HG03060 (cell line): ENCODE results near the gene ADAMTS2.
"Not testable (repeated sequence)": the region's sequence is repeated elsewhere in the genome, so short reads cannot be mapped to it uniquely, and the experiment has no call there.

Experiments
- ATAC-seq: cut with Tn5 transposase; IDR thresholded peaks from one replicate; pipeline ENCODE4 v1.9.1; 2021; ENCODE audit warnings: low read depth, moderate number of reproducible peaks; ENCODE audit not compliant: unreplicated experiment

ADAMTS2 gene

DNA sequence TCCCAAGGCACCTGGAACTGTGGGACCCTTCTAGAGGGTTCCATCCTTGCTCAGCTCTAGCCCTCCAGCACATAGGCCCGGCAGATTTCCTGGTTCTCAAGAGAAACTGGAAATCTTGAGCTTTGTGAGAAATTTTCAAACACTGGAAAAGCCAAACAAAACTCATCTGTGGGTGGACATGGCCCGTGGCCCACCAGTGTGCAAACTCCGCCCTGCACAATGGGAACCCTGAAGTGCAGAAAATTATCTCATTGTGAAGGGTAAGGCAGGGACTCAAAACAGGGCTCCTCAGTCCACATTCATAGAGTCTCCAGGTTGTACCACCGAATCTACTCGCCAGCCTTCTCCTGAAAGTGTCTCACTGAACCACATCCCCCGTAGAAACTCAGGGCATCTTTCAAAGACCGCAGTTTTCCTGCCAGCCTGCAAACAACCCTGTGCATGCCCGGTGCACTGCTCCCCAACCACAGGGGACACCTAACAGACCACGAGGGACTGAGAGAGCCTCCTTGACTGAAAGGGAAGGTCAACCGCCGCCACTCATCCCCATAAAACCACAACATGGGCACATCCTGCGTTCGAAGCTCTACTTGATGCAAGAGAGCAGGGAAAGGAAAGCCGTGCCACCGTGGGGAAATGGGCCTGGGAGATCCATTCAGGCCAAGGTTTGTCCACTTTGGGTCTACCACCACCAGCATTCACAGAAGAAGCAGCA lies 18.1 kb downstream of the ADAMTS2 start:
- ATAC-seq = no peak

DNA sequence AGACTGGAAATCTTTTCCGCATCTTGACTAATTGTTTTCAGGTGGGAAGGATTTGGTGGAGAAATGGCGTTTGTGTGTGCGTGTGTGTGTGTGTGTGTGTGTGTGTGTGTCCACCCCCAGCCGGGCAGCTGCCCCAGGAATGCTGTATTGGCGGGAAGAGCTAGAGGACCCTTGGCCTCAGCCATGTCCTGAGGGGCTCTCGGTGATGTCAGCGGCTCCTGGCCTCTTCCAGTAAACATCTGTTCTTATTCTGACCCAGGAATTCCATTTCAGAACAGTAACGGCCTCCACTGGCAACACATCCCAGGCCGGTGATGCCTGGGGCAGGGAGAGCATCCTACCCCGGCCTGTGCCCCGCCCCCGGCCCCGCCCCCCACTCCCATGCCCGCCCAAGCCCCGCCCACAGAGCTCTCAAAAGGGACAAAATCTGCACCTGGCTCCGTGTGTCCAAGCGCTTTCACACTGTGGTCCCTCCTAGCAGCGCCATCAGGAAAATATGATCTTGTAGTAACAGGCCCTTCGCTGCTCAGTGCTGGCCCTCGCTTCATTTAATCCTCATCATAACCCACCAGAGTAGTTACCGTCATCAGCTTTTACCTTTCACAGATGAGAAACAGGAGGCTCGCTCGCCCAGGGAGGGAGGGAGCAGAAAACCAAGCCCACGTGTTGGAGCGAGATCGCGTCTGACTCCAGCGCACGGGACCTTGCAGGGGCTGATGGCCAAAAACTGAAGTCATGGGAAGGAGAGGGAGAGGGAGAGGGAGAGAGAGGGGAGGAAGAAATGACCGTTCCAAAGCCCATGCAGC lies 18.9 kb downstream of the ADAMTS2 start:
- no peak for ATAC-seq

DNA sequence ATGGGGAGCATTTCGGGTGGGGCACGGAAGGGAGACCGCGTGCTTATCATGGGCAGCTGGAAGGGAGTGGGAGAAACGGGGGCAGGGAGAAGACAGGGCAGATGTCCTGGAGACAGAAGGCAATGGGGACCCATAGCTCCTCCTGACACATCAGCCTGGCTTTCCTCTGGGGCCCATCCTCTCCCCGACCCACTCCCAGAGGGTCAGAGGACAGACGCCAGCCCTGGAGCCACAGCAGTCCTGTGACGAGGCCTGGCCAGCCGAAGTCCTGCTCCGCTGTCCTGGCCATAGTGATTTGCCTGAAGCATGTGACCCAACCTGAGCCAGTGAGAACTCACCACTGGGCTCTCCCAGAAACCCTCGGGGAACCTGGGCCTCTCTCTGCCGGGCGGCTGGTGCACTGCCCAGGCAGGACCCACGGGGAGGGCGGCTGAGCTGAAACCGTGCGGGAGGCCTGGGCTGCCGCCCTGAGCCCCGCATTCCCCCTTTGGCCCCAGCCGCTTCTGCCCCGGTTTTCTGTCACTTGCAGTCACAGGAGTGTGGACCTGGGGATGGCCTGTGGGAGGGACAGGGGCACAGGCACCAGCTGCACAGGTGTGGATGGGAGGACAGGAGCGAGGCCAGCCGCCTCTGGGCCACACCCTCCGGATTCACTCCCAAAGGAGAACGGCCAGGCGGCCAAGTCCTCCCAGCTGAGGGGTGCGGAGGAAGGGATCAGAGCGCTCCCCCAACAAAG lies 19.8 kb downstream of the ADAMTS2 start:
- no peak for ATAC-seq

DNA sequence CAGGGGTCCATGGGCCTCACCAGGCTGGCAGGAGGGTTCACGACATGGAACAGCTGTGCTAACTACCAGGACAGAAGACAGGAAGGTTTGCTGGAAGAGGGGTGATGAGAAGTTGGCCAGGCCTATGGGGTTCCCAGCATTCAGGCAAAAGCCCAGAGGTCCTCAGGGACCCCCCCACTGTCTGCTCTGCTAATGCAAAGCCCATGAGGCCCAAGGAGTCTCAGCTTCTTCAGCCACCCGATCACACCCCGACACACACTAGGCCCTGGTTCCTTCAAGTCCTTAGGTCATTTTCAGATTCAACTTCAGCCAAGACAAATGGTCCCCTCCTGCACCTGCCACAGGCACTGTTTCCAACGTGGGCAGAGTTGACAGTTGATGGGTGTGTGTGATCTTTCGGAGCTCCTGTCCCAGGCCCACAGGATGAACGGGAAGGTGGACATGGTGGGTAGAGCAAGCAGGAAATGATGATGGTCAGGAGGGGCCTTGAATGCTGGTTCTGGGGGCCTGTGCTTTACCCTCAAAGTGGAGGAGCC lies 20.4 kb downstream of the ADAMTS2 start:
- ATAC-seq = no peak

DNA sequence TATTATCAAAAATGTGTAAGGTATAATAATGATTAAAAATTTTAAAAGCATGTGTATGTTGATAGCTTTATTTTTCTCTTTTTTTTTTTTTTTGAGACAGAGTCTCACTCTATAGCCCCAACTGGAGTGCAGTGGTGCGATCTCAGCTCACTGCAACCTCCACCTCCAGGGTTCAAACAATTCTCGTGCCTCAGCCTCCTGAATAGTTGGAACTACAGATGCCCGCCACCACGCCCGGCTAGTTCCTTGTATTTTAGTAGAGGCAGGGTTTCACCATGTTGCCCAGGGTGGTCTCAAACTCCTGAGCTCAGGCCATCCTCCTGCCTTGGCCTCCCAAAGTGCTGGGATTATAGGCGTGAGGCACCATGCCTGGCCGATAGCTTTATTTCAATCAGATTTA lies 20.9 kb downstream of the ADAMTS2 start:
- not testable (repeated sequence) for ATAC-seq

DNA sequence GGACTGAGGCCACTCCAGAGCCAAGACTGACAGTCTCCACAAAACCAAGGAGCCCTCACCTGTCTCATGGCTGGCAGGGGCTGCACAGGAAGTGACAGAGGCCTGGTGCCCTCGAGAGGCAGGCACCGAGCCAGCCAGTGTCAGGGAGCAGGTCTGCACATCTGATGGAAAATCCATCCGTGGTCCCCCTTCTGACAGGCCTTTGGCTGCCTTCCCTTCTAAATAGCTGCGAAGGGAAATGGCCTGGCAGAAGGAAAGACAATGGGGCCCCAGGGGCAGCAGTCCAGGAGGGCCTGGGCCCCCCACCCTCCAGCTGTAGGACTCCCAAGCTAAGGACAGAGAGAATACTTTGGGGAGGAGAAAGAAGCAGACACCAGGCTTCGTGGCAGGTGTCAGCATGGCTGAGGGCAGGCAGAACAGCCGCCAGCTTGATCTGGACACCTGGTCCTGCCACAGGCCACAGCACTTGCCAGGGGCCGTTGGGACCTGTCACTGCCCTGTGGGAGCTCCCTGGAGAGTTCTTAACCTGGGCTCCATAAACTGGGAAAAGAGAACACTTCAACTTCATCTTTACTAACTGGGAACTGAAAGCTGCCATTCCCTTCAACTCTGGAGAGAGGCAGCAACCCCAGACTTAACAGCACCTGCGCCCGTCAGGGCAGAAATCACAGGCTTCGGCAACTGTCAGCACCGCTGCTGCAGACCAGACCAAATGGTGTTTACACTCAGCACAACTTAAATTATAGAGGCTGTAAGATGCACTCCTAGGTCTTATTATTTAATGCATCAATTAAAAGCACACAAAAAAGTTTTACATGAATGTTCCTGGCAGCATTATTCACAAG lies 22.0 kb downstream of the ADAMTS2 start:
- ATAC-seq = no peak

DNA sequence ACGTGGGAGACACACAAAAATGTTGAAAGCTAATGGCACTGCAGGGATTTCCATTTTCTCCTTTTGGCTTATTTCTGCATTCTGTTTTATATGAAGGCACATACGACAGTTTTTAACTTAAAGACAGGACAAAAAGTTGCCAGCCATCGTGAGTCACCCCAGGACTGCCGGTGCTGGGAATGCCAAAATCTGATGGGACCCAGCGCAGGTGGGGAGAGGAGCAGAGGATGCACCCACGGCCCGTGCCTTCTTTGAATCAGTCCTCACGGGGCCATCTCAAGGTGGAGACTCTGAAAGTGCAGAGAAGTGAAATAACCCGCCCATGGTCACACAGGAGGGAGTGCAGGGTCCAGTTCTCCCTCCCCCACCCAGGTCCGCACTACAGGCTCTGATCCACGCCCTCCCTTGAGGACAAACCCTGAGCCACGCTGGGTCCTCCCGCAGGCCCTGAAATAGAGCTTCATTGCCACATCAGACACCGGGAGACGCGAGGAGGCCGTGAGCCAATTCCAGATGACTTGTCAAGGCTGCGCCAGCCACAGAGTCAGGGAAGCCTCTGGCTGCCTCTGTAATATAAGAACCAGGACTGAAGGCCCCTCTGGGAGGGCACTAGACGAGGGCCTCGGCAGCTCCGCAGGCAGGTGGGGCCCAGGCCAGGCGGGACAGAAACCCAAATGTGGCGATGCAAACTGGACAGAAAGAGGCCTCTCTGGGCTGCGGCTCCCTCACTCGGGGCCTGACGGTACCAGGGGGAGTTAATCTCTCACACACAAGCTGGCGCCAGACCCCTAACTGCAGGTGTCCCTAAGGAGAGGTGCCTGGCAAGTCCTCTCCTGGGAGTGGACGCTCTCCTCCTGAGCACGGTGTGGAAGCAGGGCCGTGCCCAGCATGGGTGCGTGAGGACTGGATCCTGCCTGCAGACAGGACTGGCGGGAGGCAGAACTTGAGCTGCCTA lies 22.9 kb downstream of the ADAMTS2 start:
- ATAC-seq = no peak

DNA sequence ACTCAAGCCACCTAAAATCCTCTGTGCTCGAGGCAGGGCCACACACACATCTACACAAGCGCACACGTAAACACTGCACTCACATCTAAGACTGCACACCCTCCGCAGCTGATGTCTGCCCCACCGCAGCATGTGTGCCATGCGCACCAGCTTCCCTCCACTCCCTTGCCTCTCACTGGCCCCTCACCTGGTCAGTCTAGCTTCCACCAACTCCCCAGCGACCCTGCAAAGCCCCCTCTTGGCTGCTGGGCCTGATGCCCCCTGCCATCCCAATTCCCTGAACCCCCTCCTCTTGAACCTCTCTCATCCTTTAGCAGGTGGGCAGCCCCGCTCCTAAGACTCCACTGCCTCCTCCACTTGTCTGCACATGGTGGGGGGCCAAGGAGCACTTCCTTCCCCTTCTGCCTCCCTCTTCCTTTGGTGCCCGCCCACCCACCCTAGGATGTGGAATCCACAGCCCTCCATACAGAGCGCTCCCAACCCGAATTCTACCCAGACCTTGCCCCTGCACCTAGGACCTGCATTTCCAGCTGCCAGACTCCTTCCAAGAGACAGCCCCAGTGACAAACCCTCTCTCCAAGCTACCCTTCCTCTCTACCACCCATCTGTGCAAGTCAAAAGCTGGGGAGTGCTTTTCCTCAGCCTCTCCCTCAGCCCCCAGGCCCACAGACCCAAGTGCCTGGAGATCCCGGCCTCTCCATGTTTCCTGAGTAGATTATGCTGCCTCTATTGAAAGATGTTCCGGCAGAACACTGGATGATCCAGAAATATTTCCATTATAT lies 23.9 kb downstream of the ADAMTS2 start:
- ATAC-seq = no peak

DNA sequence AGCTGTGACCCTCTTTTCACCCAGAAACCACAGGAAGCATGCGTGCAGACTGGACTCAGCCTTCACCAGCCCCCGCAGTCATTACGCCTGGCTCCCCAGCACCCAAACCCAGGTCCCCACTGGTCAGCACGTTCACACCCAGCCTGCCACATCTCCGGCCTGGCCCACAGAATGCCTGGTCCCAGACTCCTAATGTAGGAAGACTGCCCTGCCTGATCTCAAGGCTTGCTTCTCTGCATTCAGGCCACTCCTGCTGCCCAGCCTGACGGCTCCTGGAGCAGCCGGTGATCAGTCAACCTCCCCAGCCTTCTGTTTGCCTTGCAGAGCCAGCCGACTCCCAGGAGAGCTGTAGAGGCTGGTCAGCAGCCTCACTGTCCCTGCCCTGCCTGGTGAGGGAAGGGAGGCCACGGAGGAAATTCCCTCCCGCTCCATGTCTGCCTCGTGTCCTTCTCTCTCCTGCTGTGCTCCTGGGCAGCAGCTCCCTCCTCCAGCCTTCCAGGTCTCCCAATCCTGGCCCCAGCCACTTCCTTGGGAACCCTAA lies 25.4 kb downstream of the ADAMTS2 start:
- no peak for ATAC-seq

DNA sequence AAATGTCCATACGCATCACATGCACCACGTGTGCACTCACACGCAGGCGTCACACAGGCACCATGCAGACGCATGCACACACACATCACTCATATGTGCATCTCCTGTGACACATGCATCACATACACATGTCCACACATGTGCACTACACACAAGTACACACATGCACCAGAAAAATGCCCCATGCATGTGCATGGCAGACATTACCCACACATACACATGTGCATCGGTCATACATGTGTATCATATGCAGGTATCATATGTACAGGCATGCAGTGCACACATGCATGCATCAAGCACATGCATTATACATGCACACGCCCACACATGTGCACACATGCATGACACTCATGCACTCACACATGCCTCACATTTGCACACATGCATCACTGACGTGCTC lies 26.1 kb downstream of the ADAMTS2 start:
- ATAC-seq = no peak

DNA sequence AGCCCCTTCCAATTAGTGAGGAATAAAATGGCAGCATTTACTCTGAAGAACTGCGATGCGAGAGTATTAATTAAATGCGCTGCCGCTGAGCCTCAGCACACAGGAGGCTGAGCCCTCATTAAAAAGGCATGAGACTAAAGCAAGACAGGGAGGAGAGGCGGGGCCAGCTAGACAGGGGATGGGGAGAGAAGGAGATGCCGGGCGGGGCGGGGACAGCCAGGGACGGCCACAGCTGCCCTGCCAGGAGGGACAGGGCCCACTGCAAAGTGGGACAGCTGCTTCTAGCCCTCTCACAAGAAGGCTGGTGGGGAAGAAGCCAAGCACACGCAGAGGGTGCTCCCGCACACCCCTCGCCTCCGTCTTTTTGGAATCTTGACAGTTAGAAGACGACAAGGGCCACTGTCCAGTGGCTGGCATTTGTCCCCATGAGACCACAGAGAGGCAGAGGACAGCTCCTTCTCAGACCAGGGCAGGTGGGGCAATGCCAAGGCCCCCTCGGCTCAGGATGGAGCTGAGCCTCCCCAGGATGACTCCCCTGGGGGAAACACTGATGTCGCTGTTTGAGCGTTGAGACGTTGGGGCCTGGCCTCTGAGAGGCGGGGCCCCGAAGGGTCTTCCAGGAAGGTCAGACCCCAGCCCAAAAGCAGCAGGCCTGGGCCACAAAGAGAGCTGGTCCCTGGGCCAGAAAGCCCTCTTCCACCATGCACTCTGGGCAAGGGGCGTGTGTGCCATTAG lies 26.9 kb downstream of the ADAMTS2 start:
- ATAC-seq = no peak

DNA sequence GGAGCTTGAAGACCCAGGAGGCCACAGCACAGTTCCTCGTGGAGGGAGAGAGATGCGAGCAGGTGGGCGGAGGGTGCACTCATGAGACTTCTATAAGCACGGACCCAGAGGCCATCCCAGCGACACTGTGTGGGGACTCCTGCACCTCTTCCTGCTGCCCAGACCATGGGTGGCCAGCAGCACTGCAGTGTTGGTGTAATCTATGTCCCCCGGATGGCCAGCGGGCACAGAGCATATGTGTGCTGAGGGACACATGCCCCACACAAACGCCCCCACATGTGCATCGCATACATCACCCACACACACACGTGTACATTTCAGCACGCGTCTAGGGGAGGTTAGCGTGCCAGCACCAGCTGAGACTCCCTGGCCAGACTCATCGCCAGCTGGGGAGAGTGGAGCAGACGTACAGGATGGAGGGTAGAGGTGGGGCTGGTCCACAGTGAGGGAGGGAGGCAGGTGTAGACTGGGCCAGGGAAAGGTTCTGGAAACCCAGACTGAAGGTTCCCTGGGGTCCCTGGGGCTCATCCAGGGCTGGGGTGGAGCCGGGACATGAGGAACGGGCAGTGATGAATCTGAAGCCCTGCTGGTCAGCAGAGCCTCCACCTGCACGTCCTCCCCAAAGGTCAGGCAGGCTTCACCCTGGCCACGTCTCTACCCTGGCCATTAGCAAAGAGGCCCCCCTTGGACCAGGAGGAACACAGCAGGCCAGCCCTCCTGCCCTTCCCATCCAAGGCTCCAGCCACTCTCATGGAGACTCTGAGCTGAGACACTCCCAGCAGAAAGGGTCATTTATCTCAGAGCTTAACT lies 27.6 kb downstream of the ADAMTS2 start:
- no peak for ATAC-seq

DNA sequence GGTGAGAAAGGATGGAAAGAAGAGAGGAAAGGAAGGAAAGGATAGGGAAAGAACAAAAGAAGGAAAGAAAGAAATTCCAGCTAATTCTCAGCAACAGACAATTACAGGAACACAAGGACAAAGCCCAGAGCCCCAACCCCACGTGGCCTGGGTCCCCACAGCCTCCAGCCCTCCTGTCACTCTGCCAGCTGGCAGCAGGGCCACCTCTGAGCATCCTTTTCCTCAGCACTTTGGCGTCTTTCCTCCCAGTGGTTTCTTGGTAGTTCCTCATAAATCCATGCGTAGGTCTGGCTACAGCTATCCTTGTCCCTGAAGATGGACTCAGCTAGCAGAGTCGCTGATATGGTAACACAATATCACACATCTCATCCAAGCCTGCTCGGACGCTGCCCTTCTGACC lies 28.3 kb downstream of the ADAMTS2 start:
- no peak for ATAC-seq

DNA sequence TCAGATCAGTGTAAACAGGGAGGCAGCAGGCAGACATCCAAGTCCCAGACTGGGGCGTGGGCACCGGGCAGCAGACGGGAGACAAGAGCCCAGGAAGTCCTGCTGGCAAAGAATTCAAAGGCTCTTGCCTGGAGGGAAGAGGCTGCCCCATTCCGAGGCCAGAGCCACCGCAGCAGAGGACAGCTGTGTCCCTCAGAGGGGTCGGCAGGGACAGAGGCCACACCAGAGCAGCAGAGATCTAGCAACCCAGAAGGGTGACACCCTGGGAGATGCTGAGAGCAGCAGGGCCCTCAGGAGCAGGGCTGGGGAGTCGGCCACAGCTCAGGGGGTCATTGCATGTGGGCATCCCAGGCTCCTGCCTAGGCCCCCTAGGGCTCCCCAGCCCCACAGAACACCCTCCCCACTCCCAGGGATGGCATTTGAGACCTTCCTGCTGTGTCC lies 29.1 kb downstream of the ADAMTS2 start:
- no peak for ATAC-seq

DNA sequence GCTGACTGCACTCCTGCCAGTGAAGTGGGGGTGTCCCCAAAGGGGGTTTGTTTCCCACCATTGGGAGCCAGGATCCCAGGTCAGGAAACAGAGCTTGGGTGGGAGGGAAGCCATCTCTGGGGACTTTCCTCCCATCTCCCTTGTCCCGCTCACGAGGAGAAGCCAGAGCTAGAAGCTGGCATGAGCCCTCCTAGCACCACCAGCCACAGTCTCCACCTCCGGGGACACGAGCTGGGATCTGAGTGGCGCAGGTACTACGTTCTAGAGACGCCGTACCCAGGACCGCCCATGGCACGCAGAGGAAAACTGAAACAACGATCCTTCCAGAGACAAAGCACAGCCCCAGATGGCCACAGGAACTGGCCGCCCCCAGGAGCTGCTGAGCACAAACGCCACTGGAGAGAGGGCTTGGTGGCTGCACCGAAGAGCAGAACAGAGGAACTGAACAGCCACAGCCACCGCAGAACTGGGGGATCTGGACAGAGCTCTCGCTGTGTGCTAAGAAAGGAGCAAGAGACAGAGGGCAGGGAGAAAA lies 29.8 kb downstream of the ADAMTS2 start:
- no peak for ATAC-seq

DNA sequence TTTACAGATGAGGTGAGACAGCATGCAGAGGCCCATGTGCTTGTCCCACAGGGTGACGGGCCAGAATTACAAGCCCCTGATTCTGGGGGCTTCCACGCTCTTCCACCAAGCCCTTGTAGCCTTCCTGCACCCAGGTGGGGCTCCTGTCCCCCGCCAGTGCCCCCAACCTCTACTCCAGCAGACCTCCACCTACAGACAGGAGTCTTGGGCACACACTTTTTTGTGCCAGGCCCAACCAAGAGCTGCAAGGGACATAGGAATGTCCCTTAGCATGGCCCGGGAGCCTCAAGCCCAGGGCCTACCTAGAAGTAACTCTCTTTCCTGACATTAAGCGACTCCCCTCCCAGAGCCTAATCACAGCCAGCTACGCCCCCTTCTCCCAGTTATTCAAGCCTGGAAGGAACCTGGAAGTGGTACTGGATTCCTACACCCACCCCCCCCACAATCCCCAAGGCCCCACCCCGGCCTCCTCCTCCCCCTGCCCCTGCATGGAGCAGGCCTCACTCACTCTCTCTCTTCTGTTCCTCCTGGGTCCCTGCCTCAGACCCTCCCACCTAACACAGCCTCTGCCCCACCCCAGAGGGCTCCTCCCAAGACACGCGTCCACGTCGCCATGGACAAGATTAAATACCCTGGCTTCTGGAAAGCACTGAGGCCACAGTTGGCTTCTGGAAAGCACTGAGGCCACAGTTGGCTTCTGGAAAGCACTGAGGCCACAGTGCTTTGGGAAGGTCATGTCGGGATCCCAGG lies 30.5 kb downstream of the ADAMTS2 start:
- ATAC-seq = no peak
